AG04450 (cell line): Measurements from ENCODE around the gene SLC7A10. TPM values are rescaled to one million over a fixed set of nuclear protein-coding genes. Genes with fewer than 3 reads are reported as not detected.

Source experiments
- CTCF ChIA-PET: fragments of 300-600, 350-600 bp; formaldehyde crosslinking; extraction: SDS; loops from one replicate; lab custom pipeline; 2022; ENCODE audit warnings: antibody characterized with exemption, inconsistent platforms; lab: Charles Lee
- POLR2A ChIA-PET: fragments of 350-600 bp; formaldehyde crosslinking; extraction: SDS; loops from one replicate; lab custom pipeline; 2021; ENCODE audit warnings: antibody characterized with exemption, inconsistent platforms; lab: Yijun Ruan, JAX
- DNase-seq: peaks from one replicate; pipeline ENCODE4 v3.0.0-alpha.2; 2011; ENCODE audit warnings: low read depth, low spot score
- H3K27ac ChIP-seq: one replicate; pipeline ENCODE4 v1.5.1; 2012; ENCODE audit warnings: low read depth, low read length, control low read depth
- H3K27me3 ChIP-seq: one replicate; pipeline ENCODE4 v1.6.0; 2012; ENCODE audit warnings: low read length; ENCODE audit not compliant: control insufficient read depth, insufficient read depth
- H3K4me3 ChIP-seq: 2 replicates; pipeline ENCODE4 v1.5.1; 2011; ENCODE audit warnings: mild to moderate bottlenecking, low read depth, low read length, control low read depth
- H3K9me3 ChIP-seq: 2 replicates; pipeline ENCODE4 v1.5.1; 2012; ENCODE audit warnings: low read length; ENCODE audit not compliant: control insufficient read depth, insufficient read depth
- CTCF ChIP-seq: IDR thresholded peaks from 2 replicates; pipeline ENCODE4 v1.5.1; 2011; ENCODE audit warnings: low read depth, low read length, control low read depth, inconsistent platforms
- polyA plus RNA-seq: library from polyadenylated mRNA; depleted of rRNA; stranded (reverse); fragments of >200 nt; gene quantifications from 2 replicates; pipeline ENCODE4 v1.2.3, GENCODE V29; 2011

SLC7A10 gene
- polyA plus RNA-seq, 1 experiment: not detected

- no peak for TF ChIP-seq CTCF
- CTCF ChIA-PET: interaction anchor here (0.6 to 6.5 kb wide), 2 partner anchors 129 to 166 kb away, joined by 3 to 54 read pairs; no protein-coding TSS in a partner anchor
- no peak for DNase-seq
- POLR2A ChIA-PET: no interaction called here
- no peak overlapping the region for H3K4me3 ChIP-seq
- H3K27me3 ChIP-seq: peaks cover 13% of the 10 kb centered on the region
- H3K27ac ChIP-seq: no peak overlapping the region
- no peaks in the 10 kb centered on the region for H3K9me3 ChIP-seq
These were observed 13.7 kb upstream of the SLC7A10 start for GRCh38 chr19:33239223-33239975.

- no peak overlapping the region for H3K4me3 ChIP-seq
- H3K9me3 ChIP-seq: no peaks in the 10 kb centered on the region
- POLR2A ChIA-PET: no interaction called here
- no peak for TF ChIP-seq CTCF
- H3K27ac ChIP-seq: no peak overlapping the region
- DNase-seq: no peak
- peaks cover 14% of the 10 kb centered on the region for H3K27me3 ChIP-seq
- CTCF ChIA-PET: interaction anchor here (6.5 kb wide), 1 partner anchor 167 kb away, joined by 54 read pairs; no protein-coding TSS in a partner anchor
These were observed 13.0 kb upstream of the SLC7A10 start for GRCh38 chr19:33238481-33239149.

- no peak for DNase-seq
- Histone ChIP-seq H3K9me3 (no peaks in the 10 kb centered on the region), H3K27me3 (peaks cover 17% of the 10 kb centered on the region), H3K4me3 (no peak overlapping the region), H3K27ac (no peak overlapping the region)
- CTCF ChIA-PET: interaction anchor here (0.6 to 6.5 kb wide), 11 partner anchors 10 to 534 kb away, joined by 3 to 54 read pairs (median 4); partner anchors contain the start of gene CEBPA
- TF ChIP-seq CTCF: no peak
- POLR2A ChIA-PET: no interaction called here
These were observed 11.2 kb upstream of the SLC7A10 start for GRCh38 chr19:33236696-33237390.

GRCh38 chr19:33235996-33236350, 10.3 kb upstream of the SLC7A10 start:
- no peak overlapping the region for H3K27ac ChIP-seq
- ChIA-PET POLR2A (interaction anchor here (0.7 kb wide), 1 partner anchor 857 kb away, joined by 5 read pairs; no protein-coding TSS in a partner anchor), CTCF (interaction anchor here (0.7 to 6.5 kb wide), 24 partner anchors 8 to 535 kb away, joined by 3 to 54 read pairs (median 4); partner anchors contain the start of genes CEBPA and SLC7A10)
- no peaks in the 10 kb centered on the region for H3K9me3 ChIP-seq
- H3K27me3 ChIP-seq: peaks cover 17% of the 10 kb centered on the region
- no peak for TF ChIP-seq CTCF
- DNase-seq: no peak
- no peak overlapping the region for H3K4me3 ChIP-seq
